Tibial nerve (tissue), 4 donors: ENCODE results near the gene ZFPM1. TPM values are rescaled to one million over a fixed set of nuclear protein-coding genes. Genes with fewer than 3 reads are reported as not detected.

Source experiments
- DNase-seq, 2 donors: peaks; one replicate each; pipeline ENCODE4 v3.0.0-alpha.2; 2019; ENCODE audit warnings: low spot score in 2 of 2
- H3K27ac ChIP-seq, 4 donors: fragments of 200-600 bp; sonication (generic) in 3 of 4; one replicate each; pipeline ENCODE4 v1.5.1; 2017 to 2019; ENCODE audit warnings: mild to moderate bottlenecking in 1 of 4
- H3K27me3 ChIP-seq, 2 donors: fragments of 200-600 bp; sonication (generic) in 1 of 2; one replicate each; pipeline versions ENCODE4 v1.5.1 to v1.6.0; 2017 to 2019
- H3K36me3 ChIP-seq, 3 donors: fragments of 200-600 bp; sonication (generic); one replicate each; pipeline ENCODE4 v1.5.1; 2018 to 2019
- H3K4me1 ChIP-seq, 4 donors: fragments of 200-600 bp; sonication (generic) in 3 of 4; one replicate each; pipeline ENCODE4 v1.5.1; 2017 to 2019
- H3K4me3 ChIP-seq, 4 donors: fragments of 200-600 bp; sonication (generic) in 3 of 4; one replicate each; pipeline ENCODE4 v1.5.1; 2017 to 2019; ENCODE audit warnings: mild to moderate bottlenecking in 1 of 4, moderate library complexity in 1 of 4
- H3K9me3 ChIP-seq, 4 donors: fragments of 200-600 bp; sonication (generic) in 3 of 4; one replicate each; pipeline ENCODE4 v1.5.1; 2017 to 2019
- CTCF ChIP-seq, 5 experiments: fragments of 200-600 bp in 3 of 5; fragments of 450-650 bp in 2 of 5; sonication (generic) in 3 of 5; IDR thresholded peaks; one replicate each; pipeline ENCODE4 v1.5.1; 2016 to 2019; ENCODE audit warnings: antibody characterized with exemption in 5 of 5, mild to moderate bottlenecking in 3 of 5, moderate library complexity in 2 of 5
- EP300 ChIP-seq, 2 donors: sonication (generic); formaldehyde crosslinking; IDR thresholded peaks; one replicate each; pipeline ENCODE4 v1.6.1; 2017; ENCODE audit warnings: antibody characterized with exemption in 2 of 2, mild to moderate bottlenecking in 1 of 2
- POLR2A ChIP-seq, 2 donors: fragments of 450-650 bp; IDR thresholded peaks; one replicate each; pipeline ENCODE4 v1.6.1; 2017; ENCODE audit warnings: antibody characterized with exemption in 2 of 2, mild to moderate bottlenecking in 2 of 2, moderate library complexity in 2 of 2
- WGBS, 2 donors: methylation state at CpG; one replicate each; pipeline ENCODE4 v1.1.5; 2018; 5-methylcytosine and 5-hydroxymethylcytosine counted together
- total RNA-seq, 4 donors: library from RNA; depleted of rRNA; stranded (reverse); fragments of >200 nt; gene quantifications; one replicate each; pipeline ENCODE4 v1.1.0, GENCODE V29; 2016

ZFPM1 gene
- total RNA-seq, 4 donors from 2014 or later, result 0.44 to 1.2 (median 0.71) TPM

GRCh38 chr16:88476817-88477397 lies 23.8 kb downstream of the ZFPM1 start:
- DNase-seq, result no peak
- Histone ChIP-seq H3K4me3 (no peak overlapping the region), H3K27ac (no peak overlapping the region), H3K27me3 (peaks cover 0 to 13% of the 10 kb centered on the region in 2 donors), H3K9me3 (no peaks in the 10 kb centered on the region), H3K4me1 (peaks cover 0 to 4% (median 0%) of the 10 kb centered on the region in 4 donors), H3K36me3 (no peaks in the 10 kb centered on the region)
- no peak for TF ChIP-seq POLR2A (IDR thresholded peaks at IDR 0.05)
- no peak for TF ChIP-seq CTCF (IDR thresholded peaks at IDR 0.05)
- no peak for TF ChIP-seq EP300 (IDR thresholded peaks at IDR 0.05)
- WGBS, 2 donors, result 90 to 92% methylated on average over 26 of the region's 26 CpGs

DNA sequence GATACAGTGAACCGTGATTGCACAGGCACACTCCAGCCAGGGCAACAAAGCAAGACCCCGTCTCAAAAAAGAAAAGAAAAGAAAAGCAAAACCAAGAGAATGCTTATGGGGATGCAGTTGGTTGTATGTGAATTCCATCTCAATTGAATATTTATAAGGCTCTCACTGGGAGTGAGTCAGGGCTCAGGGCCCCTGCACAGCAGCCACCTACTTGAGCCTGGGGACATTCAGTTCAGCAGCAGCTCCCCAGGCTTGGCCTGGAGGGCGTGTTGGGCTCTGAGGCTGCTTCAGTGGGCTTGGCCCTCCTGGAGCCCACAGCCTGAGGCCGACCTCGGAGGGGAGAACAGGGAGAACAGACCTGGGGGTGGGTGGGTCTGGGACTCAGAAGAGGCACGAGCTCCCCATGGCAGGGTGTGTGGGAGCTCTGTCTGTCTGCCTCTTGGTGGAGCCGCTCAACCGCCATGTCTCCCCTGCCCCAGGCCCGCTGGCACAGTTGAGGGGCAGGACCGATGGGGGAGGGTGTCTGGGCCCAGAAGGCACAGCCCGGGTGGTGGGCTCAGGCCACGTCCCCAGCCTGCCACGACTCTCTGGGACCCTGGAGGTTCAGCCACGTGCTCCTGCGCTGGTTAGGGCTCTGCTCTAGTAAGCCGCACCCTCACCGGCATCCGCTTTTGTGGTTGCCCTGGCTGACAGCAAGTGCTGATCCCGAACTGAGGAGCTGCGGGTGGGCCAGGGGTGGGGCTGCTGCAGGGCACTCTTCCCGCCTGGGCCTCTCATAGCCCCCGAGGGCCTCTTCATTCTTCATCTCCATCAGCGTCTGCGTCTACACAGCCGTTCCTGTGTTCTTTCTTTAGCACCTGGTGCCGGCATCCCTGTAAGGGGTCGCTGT lies 24.8 kb downstream of the ZFPM1 start:
- 52 to 60% methylated on average over 21 to 23 of the region's 27 CpGs for WGBS, 2 donors
- Histone ChIP-seq H3K27ac (no peak overlapping the region), H3K4me3 (no peak overlapping the region), H3K4me1 (no peaks in the 10 kb centered on the region), H3K27me3 (peaks cover 0 to 15% of the 10 kb centered on the region in 2 donors), H3K9me3 (no peaks in the 10 kb centered on the region), H3K36me3 (no peaks in the 10 kb centered on the region)
- no peak for DNase-seq
- TF ChIP-seq EP300 (IDR thresholded peaks at IDR 0.05), result no peak

DNA sequence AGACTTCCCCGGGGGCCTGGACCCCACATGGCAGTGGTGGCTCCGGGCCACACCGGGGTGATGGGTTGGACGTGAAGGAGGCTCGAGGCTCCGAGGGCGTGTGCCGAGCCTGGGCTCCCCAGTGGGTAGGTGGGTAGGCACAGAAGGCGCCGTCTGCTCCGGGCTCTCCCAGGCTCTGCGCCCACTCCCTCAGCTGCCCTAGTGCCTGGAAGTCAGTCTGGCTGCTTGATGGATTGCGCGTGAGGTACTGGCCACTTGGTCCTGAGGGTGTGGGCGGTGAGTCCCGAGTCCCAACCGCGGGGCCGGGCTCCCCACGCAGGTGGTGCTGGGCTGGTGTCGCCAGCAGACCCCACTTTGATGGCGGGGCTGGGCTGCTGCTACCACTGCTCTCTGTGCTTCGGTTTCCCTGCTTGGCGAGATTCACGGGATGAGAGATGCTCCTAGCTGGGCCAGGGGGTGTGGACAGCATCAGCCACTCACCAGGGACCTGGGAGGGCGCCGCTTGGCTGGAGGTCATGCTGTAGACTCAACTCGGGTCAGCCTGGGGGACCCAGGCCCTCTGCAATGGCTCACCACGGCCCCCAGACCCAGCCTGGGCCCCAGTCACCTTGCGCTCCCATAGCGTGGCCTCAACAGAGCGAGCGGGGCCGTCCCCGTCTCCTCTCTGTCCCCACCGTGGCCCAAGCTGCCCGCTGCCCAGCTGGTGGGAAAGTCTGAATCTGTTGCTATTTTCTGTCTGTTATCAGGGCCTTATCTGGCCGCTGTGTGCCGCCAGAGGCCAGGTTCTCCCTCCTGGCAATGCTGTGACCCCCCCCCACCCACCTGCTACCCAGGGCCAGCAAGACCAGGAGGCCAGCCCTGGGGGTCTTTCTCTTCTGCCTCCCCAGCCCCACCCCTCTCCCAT lies 26.1 kb downstream of the ZFPM1 start:
- Histone ChIP-seq H3K4me3 (no peak overlapping the region), H3K4me1 (no peaks in the 10 kb centered on the region), H3K27me3 (peaks cover 0 to 28% of the 10 kb centered on the region in 2 donors), H3K36me3 (no peaks in the 10 kb centered on the region), H3K27ac (no peak overlapping the region), H3K9me3 (no peaks in the 10 kb centered on the region)
- 65 to 80% methylated on average over 15 to 31 of the region's 39 CpGs for WGBS, 2 donors
- no peak for DNase-seq
- TF ChIP-seq CTCF (IDR thresholded peaks at IDR 0.05) (no peak), POLR2A (IDR thresholded peaks at IDR 0.05) (no peak), EP300 (IDR thresholded peaks at IDR 0.05) (no peak)

GRCh38 chr16:88479793-88480760 lies 27.0 kb downstream of the ZFPM1 start:
- Histone ChIP-seq H3K27me3 (peaks cover 0 to 30% of the 10 kb centered on the region in 2 donors), H3K9me3 (no peaks in the 10 kb centered on the region), H3K27ac (no peak overlapping the region), H3K4me3 (no peak overlapping the region), H3K36me3 (no peaks in the 10 kb centered on the region), H3K4me1 (no peaks in the 10 kb centered on the region)
- DNase-seq, result no peak
- WGBS, 2 donors, result 76 to 79% methylated on average over 19 to 24 of the region's 28 CpGs
- TF ChIP-seq CTCF (IDR thresholded peaks at IDR 0.05) (no peak), POLR2A (IDR thresholded peaks at IDR 0.05) (no peak), EP300 (IDR thresholded peaks at IDR 0.05) (no peak)
